T-helper 2 cell treated with Interferon-gamma antibody and Interleukin-4, amounts not matched to agents 5 μg/mL and 100 μg/mL, for 36 hours (primary cell): Measurements from ENCODE around the gene SQOR.

Source experiments
- DNase-seq: peaks from one replicate; pipeline ENCODE4 v3.0.0; 2021; ENCODE audit warnings: low spot score
- H3K27ac Mint-ChIP-seq: one replicate; pipeline ENCODE4 v1.8.0; 2021; ENCODE audit warnings: mild to moderate bottlenecking, mixed read lengths
- H3K27me3 Mint-ChIP-seq: one replicate; pipeline ENCODE4 v1.8.0; 2021; ENCODE audit warnings: low read depth, mixed read lengths
- H3K36me3 Mint-ChIP-seq: one replicate; pipeline ENCODE4 v1.8.0; 2021; ENCODE audit warnings: low read depth, mixed read lengths
- H3K4me1 Mint-ChIP-seq: one replicate; pipeline ENCODE4 v1.8.0; 2021; ENCODE audit warnings: low read depth, mixed read lengths
- H3K4me3 Mint-ChIP-seq: one replicate; pipeline ENCODE4 v1.8.0; 2022; ENCODE audit warnings: mild to moderate bottlenecking, moderate library complexity, mixed read lengths
- H3K9me3 Mint-ChIP-seq: one replicate; pipeline ENCODE4 v1.8.0; 2021; ENCODE audit warnings: mixed read lengths

Gene SQOR

DNA sequence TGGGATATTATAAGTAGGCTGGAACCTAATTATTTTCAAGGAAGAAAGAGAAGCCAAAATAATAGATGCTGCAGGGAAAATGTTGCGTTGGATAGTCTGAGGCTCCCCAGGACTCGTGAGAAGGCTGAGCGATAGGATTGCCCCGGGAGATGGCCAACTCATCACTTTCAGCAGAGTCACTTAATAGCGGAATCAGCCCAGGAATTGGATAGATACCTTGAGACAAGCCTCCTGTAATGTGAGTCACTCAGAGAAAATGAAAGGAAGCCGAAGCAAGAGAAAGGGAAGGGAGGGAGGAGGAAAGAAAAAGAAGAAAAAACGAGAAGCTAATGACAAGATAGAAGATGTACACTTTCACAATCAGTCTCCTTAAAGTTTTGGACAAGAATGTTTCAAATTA lies 94.3 kb downstream of the SQOR start:
- DNase-seq: no peak
- no peak overlapping the region for H3K27ac Mint-ChIP-seq
- no peaks in the 10 kb centered on the region for H3K9me3 Mint-ChIP-seq
- H3K4me1 Mint-ChIP-seq: no peaks in the 10 kb centered on the region
- no peak overlapping the region for H3K4me3 Mint-ChIP-seq
- H3K27me3 Mint-ChIP-seq: peaks cover 22% of the 10 kb centered on the region
- H3K36me3 Mint-ChIP-seq: no peaks in the 10 kb centered on the region

DNA sequence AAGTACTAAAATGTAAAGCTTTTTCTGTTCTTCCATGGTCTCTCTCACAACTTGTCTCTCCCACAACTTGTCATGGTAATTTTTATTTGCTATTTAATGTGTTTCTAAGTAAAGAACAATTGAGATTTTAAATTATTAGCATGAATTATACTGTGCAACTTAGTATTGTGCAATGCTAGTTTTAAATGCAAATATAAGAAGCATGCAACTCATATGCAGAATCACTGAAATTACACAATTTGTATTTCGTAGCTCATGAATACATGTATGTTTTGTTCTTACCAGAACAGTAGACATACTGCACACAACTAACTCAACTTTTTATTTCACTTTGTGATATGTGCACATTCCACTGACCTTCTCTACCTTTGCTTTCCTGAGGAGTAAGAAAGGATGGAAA lies 96.5 kb downstream of the SQOR start:
- Mint-ChIP-seq H3K27ac (no peak overlapping the region), H3K9me3 (no peaks in the 10 kb centered on the region), H3K4me1 (no peaks in the 10 kb centered on the region), H3K4me3 (no peak overlapping the region), H3K27me3 (peaks cover 23% of the 10 kb centered on the region), H3K36me3 (no peaks in the 10 kb centered on the region)
- DNase-seq: no peak

DNA sequence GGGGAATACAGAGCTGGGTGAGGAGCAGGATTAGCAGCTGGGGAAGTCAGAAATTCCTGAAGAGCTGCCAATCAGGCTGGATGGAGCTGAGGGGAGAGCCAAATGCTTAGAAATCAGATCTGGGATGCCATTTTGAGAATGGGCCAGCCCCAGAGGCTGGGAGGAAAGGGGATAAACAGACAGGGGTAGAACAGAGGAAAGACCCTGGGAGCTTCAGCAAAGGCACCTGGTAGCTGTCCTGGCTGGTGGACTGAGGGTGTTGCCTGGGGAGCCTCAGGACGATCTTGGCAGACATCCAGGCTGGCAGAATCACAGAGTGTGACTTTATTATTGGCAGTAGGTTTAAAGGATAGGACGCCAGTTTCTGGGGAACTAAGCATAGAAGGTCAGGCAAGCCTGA lies 97.8 kb downstream of the SQOR start:
- no peaks in the 10 kb centered on the region for H3K36me3 Mint-ChIP-seq
- no peak overlapping the region for H3K27ac Mint-ChIP-seq
- H3K4me1 Mint-ChIP-seq: no peaks in the 10 kb centered on the region
- no peaks in the 10 kb centered on the region for H3K9me3 Mint-ChIP-seq
- DNase-seq: no peak
- H3K27me3 Mint-ChIP-seq: peaks cover 19% of the 10 kb centered on the region
- H3K4me3 Mint-ChIP-seq: no peak overlapping the region

DNA sequence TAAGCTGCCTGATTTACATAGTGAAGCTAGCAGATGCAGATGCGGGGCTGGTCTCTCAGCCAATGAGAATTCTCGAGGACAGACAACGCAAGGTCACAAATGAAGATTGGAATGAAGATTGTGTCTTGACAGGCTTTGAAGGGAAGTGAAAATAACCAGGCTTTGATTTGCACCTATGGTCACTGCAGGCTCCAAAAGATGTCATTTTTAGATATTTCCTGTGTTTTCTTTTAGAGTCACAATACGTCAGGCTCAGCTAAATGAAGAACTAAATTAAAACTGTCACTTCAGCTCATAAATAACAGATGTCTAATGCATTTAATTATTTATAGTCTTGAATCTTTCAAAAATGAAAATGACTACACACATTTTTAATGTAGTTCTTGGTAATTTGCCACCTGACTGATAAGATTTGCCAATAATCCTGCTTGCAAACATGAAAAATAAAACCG lies 99.5 kb downstream of the SQOR start:
- no peak for DNase-seq
- Mint-ChIP-seq H3K4me3 (no peak overlapping the region), H3K4me1 (no peaks in the 10 kb centered on the region), H3K36me3 (no peaks in the 10 kb centered on the region), H3K27ac (no peak overlapping the region), H3K9me3 (no peaks in the 10 kb centered on the region), H3K27me3 (peaks cover 13% of the 10 kb centered on the region)
